Stimulated activated CD8-positive, alpha-beta memory T cell treated with anti-CD3 and anti-CD28 coated beads, Interleukin-7, amount 100 ng/mL, for 24 hours (primary cell): ENCODE data around the gene GPBP1.
"Not testable (repeated sequence)": the region's sequence is repeated elsewhere in the genome, so short reads cannot be mapped to it uniquely, and the experiment has no call there.

ENCODE experiments used
- DNase-seq: peaks from one replicate; pipeline ENCODE4 v3.0.0-alpha.2; 2020; ENCODE audit warnings: low read depth

Gene GPBP1

GRCh38 chr5:57176350-57176857 lies 2.5 kb downstream of the GPBP1 start:
- DNase-seq = no peak

- no peak for DNase-seq
Observed at GRCh38 chr5:57177479-57178156, 3.8 kb downstream of the GPBP1 start.

GRCh38 chr5:57178238-57178637 lies 4.4 kb downstream of the GPBP1 start:
- DNase-seq = not testable (repeated sequence)

GRCh38 chr5:57179262-57180200 lies 5.7 kb downstream of the GPBP1 start:
- no peak for DNase-seq

- DNase-seq = no peak
Observed at GRCh38 chr5:57181154-57181553, 7.3 kb downstream of the GPBP1 start.

GRCh38 chr5:57184322-57184721 lies 10.5 kb downstream of the GPBP1 start:
- no peak for DNase-seq

- DNase-seq = no peak
Observed at GRCh38 chr5:57185313-57185712, 11.5 kb downstream of the GPBP1 start.

- DNase-seq = no peak
Observed at GRCh38 chr5:57186194-57186593, 12.3 kb downstream of the GPBP1 start.

GRCh38 chr5:57187977-57188376 lies 14.1 kb downstream of the GPBP1 start:
- DNase-seq = not testable (repeated sequence)

- no peak for DNase-seq
Observed at GRCh38 chr5:57189515-57189914, 15.7 kb downstream of the GPBP1 start.

- no peak for DNase-seq
Observed at GRCh38 chr5:57190593-57190992, 16.7 kb downstream of the GPBP1 start.

GRCh38 chr5:57191163-57191562 lies 17.3 kb downstream of the GPBP1 start:
- DNase-seq = no peak

GRCh38 chr5:57191986-57192385 lies 18.1 kb downstream of the GPBP1 start:
- no peak for DNase-seq

GRCh38 chr5:57192832-57193231 lies 19.0 kb downstream of the GPBP1 start:
- DNase-seq = not testable (repeated sequence)

GRCh38 chr5:57193757-57194413 lies 20.0 kb downstream of the GPBP1 start:
- DNase-seq = no peak

- no peak for DNase-seq
Observed at GRCh38 chr5:57194653-57195052, 20.8 kb downstream of the GPBP1 start.

- no peak for DNase-seq
Observed at GRCh38 chr5:57195060-57195459, 21.2 kb downstream of the GPBP1 start.

- DNase-seq = no peak
Observed at GRCh38 chr5:57199866-57200265, 26.0 kb downstream of the GPBP1 start.

GRCh38 chr5:57202811-57203210 lies 29.0 kb downstream of the GPBP1 start:
- DNase-seq = no peak

GRCh38 chr5:57207007-57207653 lies 33.3 kb downstream of the GPBP1 start:
- DNase-seq = no peak

GRCh38 chr5:57207681-57208080 lies 33.8 kb downstream of the GPBP1 start:
- DNase-seq = no peak
